HUES48 (cell line): ENCODE measurements around the gene SMG1.

ENCODE experiments used
- H3K27ac ChIP-seq: one replicate; pipeline ENCODE4 v1.7.0; 2013; ENCODE audit warnings: low read depth, low read length, inconsistent platforms
- H3K27me3 ChIP-seq: 2 replicates; pipeline ENCODE4 v1.6.1; 2013; ENCODE audit warnings: mild to moderate bottlenecking, low read length; ENCODE audit not compliant: control insufficient read depth, insufficient read depth
- H3K36me3 ChIP-seq: 2 replicates; pipeline ENCODE4 v1.6.1; 2013; ENCODE audit warnings: low read length; ENCODE audit not compliant: control insufficient read depth, insufficient read depth
- H3K4me1 ChIP-seq: 2 replicates; pipeline ENCODE4 v1.6.1; 2013; ENCODE audit warnings: mild to moderate bottlenecking, low read length; ENCODE audit not compliant: control insufficient read depth, insufficient read depth
- H3K4me3 ChIP-seq: 2 replicates; pipeline ENCODE4 v1.5.1; 2013; ENCODE audit warnings: mild to moderate bottlenecking, low read depth, low read length
- H3K9ac ChIP-seq: 2 replicates; pipeline ENCODE4 v1.6.1; 2013; ENCODE audit warnings: mild to moderate bottlenecking, low read depth, low read length, moderate library complexity
- H3K9me3 ChIP-seq: 2 replicates; pipeline ENCODE4 v1.6.1; 2013; ENCODE audit warnings: low read length; ENCODE audit not compliant: control insufficient read depth, insufficient read depth

The SMG1 gene

DNA sequence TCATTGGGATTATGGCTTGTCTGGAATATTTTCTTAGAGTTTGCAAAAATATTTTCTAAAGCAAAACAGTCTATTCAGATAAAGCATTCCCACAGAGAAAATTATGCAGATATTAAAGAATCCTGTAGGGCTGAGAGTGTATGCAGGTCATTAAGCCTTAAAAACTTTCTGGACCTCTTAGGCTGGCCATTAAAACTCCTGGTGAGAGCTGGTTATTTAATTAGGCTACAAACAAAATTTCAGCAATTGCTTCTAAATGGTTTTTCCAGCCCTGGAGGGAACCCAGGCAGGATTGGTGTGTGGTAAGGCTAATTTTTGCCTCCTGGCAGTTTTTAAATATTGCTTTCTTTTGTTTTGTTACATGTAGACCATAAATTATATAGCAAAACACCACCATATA is 27.3 kb upstream of the SMG1 start:
- Histone ChIP-seq H3K9me3 (no peaks in the 10 kb centered on the region), H3K36me3 (no peaks in the 10 kb centered on the region), H3K27me3 (no peaks in the 10 kb centered on the region), H3K9ac (no peak overlapping the region), H3K4me1 (no peaks in the 10 kb centered on the region), H3K4me3 (no peak overlapping the region), H3K27ac (no peak overlapping the region)

DNA sequence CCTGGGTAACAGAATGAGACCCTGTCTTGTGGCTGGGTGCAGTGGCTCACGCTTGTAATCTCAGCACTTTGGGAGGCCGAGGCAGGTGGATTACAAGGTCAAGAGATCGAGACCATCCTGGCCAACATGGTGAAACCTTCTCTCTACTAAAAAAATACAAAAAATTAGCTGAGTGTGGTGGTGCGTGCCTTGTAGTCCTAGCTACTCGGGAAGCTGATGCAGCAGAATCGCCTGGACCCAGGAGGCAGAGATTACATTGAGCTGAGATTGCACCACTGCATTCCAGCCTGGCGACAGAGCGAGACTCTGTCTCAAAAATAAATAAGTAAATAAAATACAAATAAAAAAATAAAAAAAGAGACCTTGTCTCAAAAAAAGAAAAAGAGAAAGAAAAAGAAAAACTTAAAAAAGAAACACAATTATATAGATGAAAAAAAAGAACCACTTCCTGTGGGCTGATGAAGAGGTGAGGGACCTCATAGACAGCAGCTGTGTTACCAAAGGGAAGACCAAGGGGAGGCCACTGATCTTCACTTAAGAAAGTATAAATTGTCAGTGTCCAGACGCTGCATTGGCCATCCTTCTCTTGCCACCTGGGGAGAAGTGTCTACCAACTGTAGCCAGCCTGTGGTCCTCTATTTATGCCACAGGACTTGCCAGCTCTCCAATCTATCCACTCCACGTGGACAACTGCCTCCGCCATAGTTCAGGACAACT is 24.4 kb upstream of the SMG1 start:
- Histone ChIP-seq H3K9ac (no peak overlapping the region), H3K36me3 (no peaks in the 10 kb centered on the region), H3K4me1 (peaks cover 5% of the 10 kb centered on the region; the same call in 1 of the 2 replicates), H3K4me3 (no peak overlapping the region), H3K9me3 (no peaks in the 10 kb centered on the region), H3K27me3 (no peaks in the 10 kb centered on the region), H3K27ac (no peak overlapping the region)

DNA sequence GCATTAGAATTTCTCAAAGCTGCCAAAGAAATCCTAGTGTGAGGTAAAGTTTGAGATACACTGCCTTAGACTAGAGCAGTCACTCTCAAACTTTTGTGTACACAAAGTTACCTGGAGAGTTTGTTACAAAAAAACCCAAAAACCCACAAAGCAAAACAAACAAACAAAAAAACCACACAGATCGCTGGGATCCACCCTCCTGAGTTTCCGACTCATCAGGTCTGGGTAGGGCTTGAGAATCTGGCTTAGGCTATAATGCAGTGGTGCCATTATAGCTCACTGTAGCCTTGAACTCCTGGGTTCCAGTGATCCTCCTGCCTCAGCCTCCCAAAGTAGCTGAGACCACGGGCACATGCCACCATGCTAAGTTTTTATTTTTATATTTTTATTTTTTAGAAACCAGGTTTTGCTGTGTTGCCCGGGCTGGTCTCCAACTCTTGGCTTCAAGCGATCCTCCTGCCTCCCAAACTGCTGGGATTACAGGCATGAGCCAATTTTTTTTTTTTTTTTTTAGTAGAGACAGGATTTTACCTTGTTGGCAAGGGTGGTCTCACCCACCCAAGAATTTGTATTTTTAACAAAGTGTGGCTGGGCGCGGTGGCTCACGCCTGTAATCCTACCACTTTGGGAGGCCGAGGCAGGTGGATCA is 22.3 kb upstream of the SMG1 start:
- Histone ChIP-seq H3K9ac (no peak overlapping the region), H3K27me3 (no peaks in the 10 kb centered on the region), H3K4me1 (peaks cover 10% of the 10 kb centered on the region), H3K9me3 (no peaks in the 10 kb centered on the region), H3K4me3 (no peak overlapping the region), H3K36me3 (no peaks in the 10 kb centered on the region), H3K27ac (no peak overlapping the region)

DNA sequence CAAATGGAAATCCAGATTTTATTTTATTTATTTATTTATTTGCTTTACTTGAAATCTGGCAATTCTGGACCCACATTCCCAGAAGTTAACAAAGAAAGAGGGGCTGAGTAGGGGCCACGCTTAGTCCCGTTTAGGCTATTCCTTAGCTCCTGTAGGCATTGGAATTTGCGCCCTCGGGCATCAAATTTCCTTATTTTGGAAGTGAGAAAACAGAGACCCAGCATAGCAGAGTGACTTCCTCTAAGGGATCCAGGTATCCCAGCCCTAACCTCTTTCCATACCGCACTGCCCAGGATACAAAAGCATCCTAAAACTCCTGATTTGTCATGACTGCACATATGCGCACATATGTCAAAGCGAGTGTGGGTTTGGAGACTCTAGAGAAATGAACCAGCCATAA is 19.0 kb upstream of the SMG1 start:
- no peaks in the 10 kb centered on the region for H3K27me3 ChIP-seq
- no peaks in the 10 kb centered on the region for H3K36me3 ChIP-seq
- no peaks in the 10 kb centered on the region for H3K9me3 ChIP-seq
- H3K27ac ChIP-seq = no peak overlapping the region
- H3K9ac ChIP-seq = no peak overlapping the region
- peaks cover 10% of the 10 kb centered on the region for H3K4me1 ChIP-seq
- no peak overlapping the region for H3K4me3 ChIP-seq

DNA sequence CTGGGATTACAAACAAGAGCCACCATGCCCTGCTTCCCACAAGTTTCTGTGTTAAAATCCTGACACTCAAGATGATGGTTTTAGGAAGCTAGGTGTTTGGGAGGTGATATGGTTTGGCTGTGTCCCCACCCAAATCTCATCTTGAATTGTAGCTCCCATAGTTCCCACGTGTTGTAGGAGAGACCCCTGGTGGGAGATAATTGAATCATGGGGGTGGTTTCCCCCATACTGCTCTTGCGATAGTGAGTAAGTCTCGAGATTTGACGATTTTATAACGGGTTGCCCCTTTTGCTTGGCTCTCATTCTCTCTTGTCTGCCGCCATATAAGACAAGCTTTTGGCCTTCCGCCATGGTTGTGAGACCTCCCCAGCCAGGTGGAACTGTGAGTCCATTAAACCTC is 17.2 kb upstream of the SMG1 start:
- Histone ChIP-seq H3K27ac (no peak overlapping the region), H3K9me3 (no peaks in the 10 kb centered on the region), H3K4me1 (peaks cover 10% of the 10 kb centered on the region), H3K36me3 (no peaks in the 10 kb centered on the region), H3K9ac (no peak overlapping the region), H3K4me3 (no peak overlapping the region), H3K27me3 (no peaks in the 10 kb centered on the region)

DNA sequence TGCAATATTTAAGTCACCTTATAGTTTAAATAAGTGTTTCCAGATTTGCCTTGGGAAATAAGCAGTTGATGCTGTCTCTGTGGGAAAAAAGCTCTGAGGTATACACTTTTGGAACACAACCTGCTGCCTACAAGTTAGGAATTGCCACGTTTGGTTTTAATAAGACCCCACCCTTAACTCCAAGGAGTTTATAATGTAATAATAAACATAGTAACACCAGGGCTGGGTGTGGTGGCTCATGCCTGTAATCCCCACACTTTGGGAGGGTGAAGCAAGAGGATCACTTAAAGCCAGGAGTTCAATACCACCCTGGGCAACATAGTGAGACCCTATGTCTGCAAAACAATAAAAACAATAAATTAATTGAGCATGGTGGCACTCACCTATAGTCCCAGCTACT is 15.9 kb upstream of the SMG1 start:
- no peak overlapping the region for H3K9ac ChIP-seq
- H3K4me3 ChIP-seq = no peak overlapping the region
- no peaks in the 10 kb centered on the region for H3K27me3 ChIP-seq
- peaks cover 10% of the 10 kb centered on the region for H3K4me1 ChIP-seq
- H3K27ac ChIP-seq = no peak overlapping the region
- H3K36me3 ChIP-seq = no peaks in the 10 kb centered on the region
- no peaks in the 10 kb centered on the region for H3K9me3 ChIP-seq

DNA sequence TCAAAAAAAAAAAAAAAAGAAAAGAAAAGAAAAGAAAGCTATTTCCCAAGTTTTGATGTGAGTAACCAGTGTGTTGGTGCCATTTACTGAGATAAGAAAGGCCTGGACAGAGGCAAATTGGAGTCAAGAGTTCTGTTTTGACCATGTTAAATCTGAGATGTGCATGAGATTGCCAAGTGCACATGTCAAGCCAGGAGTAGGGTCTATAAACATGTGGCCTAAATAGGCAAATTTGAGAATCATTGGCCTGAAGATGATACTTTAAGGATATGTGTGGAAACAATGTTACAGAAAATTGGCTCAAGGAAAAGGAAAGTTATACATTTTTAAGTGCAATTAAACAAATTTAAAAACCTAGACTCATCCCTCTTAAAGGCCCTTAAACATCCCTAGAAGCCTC is 15.3 kb upstream of the SMG1 start:
- no peak overlapping the region for H3K27ac ChIP-seq
- H3K9ac ChIP-seq = no peak overlapping the region
- no peaks in the 10 kb centered on the region for H3K27me3 ChIP-seq
- H3K9me3 ChIP-seq = no peaks in the 10 kb centered on the region
- H3K4me1 ChIP-seq = peaks cover 10% of the 10 kb centered on the region
- no peaks in the 10 kb centered on the region for H3K36me3 ChIP-seq
- no peak overlapping the region for H3K4me3 ChIP-seq

DNA sequence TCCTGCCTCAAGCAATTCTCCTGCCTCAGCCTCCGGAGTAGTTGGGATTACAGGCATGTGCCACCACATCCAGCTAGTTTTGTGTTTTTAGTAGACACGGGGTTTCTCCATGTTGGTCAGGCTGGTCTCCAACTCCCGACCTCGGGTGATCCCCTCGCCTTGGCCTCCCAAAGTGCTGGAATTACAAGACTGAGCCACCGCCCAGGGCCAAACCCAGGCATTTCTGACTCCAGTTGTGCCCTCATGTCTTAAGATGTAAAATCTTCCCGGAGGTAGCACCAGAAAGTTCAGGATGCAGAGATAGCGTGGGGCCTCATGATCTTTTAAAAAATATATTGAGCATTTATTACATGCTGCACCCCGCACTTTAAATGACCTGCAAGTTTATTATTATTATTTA is 12.8 kb upstream of the SMG1 start:
- no peaks in the 10 kb centered on the region for H3K36me3 ChIP-seq
- H3K9ac ChIP-seq = no peak overlapping the region
- H3K4me1 ChIP-seq = no peaks in the 10 kb centered on the region
- no peaks in the 10 kb centered on the region for H3K9me3 ChIP-seq
- no peak overlapping the region for H3K4me3 ChIP-seq
- no peak overlapping the region for H3K27ac ChIP-seq
- H3K27me3 ChIP-seq = no peaks in the 10 kb centered on the region

DNA sequence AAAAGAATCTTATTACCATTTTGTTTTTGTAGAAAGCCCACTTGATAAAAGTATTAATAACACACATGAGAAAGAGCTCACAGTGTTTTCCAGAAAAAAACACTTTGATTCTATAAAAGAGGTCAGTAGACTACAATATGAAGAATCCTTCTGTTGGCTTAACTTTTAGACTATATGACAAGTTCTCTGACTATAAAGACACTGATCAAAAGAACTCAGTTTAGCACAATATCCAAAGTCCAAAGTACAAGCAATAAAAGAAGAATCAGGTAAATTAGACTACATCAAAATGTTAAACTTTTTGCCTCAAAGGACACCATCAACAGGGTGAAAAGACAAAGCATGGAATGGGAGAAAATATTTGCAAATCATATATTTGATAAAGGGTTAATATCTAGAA is 11.2 kb upstream of the SMG1 start:
- Histone ChIP-seq H3K4me3 (no peak overlapping the region), H3K27me3 (no peaks in the 10 kb centered on the region), H3K4me1 (peaks cover 10% of the 10 kb centered on the region), H3K36me3 (no peaks in the 10 kb centered on the region), H3K9ac (no peak overlapping the region), H3K27ac (no peak overlapping the region), H3K9me3 (no peaks in the 10 kb centered on the region)

DNA sequence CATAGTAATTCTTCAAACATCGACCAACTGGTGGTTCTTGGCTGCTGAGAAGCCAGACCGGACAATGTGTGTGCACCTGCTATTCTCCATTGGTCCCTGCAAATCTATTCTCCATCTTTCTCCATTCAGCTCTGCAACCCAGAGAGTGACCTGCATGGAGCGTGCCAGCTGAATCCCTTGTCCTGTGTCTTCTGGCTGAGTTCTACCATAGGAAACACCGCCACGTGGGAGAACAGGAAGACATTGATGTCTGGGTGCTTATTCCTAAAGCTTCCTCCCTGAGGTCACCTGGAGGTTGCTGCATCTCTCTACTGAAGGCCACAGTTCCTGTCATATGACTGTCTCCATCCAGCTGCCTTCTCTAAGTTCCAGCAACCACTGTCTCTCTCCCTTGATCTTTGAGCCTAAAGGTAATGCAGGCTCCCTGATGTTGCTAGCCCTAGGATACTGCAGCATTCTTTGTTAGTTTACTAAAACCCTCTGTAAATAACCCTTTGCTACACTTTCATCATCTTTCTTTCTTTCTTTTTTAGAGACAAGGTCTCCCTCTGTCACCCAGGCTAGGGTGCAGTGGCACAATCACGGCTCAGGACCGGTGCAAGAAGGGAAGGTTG is 10.6 kb upstream of the SMG1 start:
- H3K36me3 ChIP-seq = no peaks in the 10 kb centered on the region
- H3K4me3 ChIP-seq = no peak overlapping the region
- H3K4me1 ChIP-seq = peaks cover 13% of the 10 kb centered on the region
- H3K27me3 ChIP-seq = no peaks in the 10 kb centered on the region
- H3K27ac ChIP-seq = no peak overlapping the region
- no peak overlapping the region for H3K9ac ChIP-seq
- no peaks in the 10 kb centered on the region for H3K9me3 ChIP-seq

DNA sequence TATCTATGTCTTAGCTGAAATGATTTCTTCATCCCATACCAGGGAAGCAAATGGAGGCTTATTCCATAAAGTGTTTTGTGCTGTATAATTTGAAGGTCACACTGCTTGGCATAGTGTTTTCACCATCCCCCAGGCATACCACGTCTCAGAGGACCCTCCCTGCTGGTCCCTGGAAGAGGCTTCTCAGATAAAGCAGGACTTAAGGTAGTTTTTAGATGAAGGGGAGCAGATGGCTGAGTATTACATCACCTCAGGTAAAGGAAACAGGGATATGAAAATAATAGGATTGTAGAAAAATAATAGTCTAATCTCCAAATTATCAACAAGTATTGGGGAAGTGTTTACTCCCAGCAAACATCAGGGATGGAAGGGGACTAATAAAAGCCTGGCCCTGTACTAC is 7.3 kb upstream of the SMG1 start:
- no peaks in the 10 kb centered on the region for H3K9me3 ChIP-seq
- no peak overlapping the region for H3K4me3 ChIP-seq
- no peak overlapping the region for H3K9ac ChIP-seq
- H3K27me3 ChIP-seq = no peaks in the 10 kb centered on the region
- H3K4me1 ChIP-seq = peaks cover 13% of the 10 kb centered on the region
- H3K36me3 ChIP-seq = no peaks in the 10 kb centered on the region
- H3K27ac ChIP-seq = no peak overlapping the region
